Dermis blood vessel endothelial cell (primary cell): ENCODE results near the gene GCNA. TPM values are rescaled to one million over a fixed set of nuclear protein-coding genes. Genes with fewer than 3 reads are reported as not detected.
"Not testable (repeated sequence)": the region's sequence is repeated elsewhere in the genome, so short reads cannot be mapped to it uniquely, and the experiment has no call there.

Experiments
- DNase-seq: peaks from one replicate; pipeline ENCODE4 v3.0.0; 2010
- total RNA-seq: library from RNA; depleted of rRNA; stranded (reverse); fragments of >200 nt; gene quantifications from 2 replicates; pipeline ENCODE4 v1.2.3, GENCODE V29; 2014

The GCNA gene
- total RNA-seq, 1 donor from 2014 or later = 3.2 TPM

DNA sequence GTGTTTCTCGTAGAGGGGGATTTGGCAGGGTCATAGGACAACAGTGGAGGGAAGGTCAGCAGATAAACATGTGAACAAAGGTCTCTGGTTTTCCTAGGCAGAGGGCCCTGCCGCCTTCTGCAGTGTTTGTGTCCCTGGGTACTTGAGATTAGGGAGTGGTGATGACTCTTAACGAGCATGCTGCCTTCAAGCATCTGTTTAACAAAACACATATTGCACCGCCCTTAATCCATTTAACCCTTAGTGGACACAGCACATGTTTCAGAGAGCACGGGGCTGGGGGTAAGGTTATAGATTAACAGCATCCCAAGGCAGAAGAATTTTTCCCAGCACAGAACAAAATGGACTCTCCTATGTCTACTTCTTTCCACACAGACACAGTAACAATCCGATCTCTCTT lies 66.2 kb downstream of the GCNA start:
- not testable (repeated sequence) for DNase-seq

DNA sequence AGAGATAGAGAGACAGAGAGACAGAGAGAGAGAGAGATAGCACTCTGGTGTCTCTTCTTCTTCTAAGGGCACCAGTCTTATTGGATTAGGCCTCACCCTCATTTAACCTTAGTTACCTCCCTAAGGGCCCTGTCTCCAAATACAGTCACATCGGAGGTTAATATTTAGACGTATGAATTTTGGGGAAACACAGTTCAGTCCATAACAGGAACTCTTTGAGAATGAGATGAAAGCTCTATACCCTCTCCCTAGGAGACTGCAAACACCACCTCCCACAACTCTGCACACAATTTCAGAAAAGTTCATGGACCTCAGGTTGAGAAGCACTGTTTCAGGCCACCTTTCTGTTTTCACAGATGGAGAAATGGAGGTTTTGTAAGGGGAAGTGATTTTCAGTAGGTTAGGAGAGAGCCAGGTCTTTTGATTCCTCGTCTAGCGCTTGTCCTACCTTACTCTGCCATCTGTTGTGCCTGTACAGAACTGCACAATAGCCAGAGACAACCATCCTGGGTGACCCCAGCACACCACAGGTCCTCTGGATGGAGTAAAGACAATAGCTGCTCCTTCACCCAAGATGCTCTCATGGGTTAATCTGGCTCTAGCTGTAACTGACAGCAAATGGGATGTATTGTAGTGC lies 72.2 kb downstream of the GCNA start:
- DNase-seq = peak; percentile 39

DNA sequence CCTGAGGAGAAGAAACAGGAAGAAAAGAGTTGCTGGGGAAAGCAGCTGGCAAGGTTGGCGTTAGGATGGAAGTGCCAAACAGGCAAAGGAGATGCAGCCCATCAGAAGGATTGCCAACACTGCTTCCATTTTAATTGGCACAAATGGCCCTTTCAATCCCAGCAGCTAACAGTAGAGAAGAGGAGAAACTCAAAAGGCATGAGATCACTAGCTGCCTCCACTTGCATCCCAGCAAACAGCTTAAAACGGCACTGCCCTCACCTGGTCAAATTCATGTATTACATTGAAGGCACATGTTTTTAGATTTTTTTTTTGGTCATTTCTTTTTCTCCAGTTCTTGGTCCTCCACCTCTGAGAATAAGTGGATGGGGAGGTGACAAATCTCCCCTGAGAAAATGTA lies 74.2 kb downstream of the GCNA start:
- DNase-seq = peak; percentile 71

DNA sequence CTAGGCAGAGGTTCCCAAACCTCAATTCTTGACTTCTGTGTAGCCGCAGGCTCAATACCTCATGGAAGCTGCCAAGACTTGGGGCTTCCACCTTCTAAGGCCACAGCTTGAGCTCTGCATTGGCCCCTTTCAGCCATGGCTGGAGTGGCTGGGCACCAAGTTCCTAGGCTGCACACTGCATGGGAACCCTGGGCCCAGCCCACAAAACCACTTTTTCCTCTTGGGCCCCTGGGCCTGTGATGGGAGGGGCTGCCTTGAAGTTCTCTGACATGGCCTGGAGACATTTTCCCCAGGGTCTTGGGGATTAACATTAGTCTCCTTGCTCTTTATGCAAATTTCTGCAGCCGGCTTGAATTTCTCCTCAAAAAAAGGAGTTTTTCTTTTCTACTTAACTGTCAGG lies 75.1 kb downstream of the GCNA start:
- no peak for DNase-seq

DNA sequence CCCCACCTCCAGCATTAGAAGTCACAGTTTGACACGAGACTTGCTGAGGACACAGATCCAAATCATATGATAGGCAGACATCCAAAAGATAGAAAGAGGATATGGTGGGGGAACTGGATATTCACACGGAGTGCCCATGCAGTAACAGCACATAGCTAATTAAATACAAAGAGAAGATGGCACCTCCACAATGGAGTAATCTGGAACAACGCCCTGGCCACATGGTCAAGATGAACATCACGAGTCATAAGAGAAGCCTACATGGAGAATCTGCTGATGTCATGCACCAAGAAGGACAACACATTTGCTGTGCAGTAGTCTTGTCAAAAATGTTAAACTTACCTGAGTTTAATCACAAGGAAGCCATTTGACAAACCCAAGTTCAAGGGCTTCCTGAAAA lies 79.0 kb downstream of the GCNA start:
- no peak for DNase-seq

DNA sequence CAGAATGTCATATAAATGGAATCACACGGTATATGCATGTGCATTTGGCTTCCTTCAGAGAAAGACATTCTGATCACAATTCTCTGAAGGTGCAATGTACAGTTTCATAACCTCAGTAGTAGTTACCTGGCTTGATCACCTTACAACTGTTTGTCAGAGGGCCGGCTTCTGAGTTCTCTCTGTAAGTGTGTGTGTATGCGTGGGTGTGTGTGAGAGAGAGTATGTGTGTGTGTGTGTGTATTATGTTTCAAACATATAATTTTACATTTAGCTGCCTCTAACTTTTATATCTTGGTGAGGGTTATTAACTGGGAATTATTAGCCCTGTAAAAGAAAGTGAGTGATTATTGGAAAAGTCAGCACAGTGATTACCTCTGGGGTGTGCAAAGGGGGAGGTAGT lies 81.1 kb downstream of the GCNA start:
- DNase-seq = no peak

DNA sequence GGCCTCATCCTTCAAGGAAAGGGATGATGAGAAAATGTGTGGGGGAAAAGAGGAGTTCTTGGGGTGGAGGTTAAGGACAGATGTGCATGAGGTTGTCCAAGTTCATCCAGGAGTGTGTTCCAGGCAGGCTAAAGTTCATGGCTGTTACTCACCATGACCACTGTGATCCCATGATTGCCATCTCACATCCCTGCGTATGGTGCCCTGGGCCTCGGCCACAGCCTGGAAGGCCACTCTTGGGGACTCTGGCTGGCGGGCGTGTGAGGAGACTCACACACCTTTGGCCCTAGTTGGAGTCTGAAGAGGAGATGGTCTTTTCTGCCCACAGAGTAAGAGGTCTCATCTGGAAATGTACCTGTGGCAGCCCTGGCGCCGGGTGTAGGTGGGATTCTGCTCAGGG lies 81.7 kb downstream of the GCNA start:
- DNase-seq = no peak

DNA sequence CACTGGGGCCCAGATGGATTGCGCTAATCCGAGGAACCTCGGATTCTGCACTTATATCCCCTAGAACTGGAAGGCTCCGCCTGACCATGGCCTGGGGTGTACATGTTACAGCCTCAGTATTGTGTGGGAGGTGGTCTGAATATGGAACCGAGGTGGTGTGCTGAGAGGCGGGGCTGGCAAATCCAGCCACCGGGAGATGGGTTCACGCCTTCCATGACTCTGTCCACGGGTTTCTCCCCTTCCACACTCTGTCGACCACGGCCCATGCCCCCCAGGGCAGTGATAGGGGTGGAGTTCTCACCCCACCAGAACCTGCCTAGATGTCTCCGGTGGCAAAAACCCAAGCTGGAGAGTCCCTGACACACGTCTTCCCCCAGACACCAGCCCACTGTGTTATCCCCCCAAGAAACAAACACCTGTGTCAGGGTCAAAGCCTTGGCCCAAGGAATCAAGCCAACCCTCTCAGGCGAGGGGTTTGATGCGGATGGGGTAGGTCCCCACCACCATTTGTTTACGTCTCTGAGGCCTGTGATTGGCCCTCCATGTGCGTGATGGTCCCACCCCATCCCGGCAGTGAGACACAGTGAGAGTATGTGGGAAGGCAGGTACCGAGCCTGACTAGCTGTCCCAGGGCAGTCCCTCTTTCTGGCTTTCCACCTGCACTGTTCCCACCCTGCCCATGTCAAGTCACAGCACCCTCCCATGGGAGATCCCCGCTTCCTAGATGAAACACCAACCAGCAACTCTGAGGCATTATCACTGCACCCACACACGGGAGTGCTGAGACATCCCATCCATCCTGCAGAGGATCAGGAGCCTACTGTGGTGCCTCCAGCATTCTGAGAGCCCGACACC lies 82.6 kb downstream of the GCNA start:
- DNase-seq = no peak

DNA sequence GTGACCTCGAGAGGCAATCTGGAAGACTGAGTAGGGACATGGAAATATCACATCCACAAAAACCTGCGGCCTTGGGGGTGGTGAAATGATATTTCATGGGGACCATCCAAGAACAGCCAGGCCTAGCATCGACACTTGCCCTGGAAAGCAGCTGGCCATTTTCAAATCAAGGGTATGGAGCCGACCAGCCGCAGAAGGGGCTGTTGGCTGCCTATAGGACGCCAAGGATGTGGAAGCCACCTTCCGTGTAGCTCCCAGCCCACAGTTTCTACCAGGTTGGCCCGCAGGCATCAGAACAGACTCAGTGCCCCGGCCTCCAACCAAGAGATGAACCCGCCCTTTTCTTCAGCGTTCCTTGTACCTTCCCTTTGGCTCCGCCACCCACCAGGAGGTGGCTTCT lies 83.7 kb downstream of the GCNA start:
- no peak for DNase-seq

DNA sequence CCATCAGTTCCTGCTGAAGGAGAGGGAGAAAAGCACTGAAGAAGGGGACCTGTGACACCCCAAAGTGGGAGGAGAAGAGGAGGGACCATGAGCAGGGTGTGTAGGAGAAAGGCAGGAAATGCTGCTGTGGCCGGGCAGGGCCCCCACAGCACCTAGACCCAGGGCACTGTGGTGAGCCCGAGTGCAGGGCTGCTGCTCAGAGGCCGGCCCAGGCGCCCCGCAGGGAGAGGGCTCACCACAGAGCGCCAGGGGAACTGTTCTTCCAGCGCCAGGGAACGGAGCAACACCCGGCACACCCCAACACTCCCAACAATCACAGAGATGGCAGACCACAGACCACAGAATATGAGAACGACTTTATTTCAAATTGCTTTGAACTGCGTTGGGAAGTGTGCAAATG lies 84.4 kb downstream of the GCNA start:
- not testable (repeated sequence) for DNase-seq

Other genes starting within 250 kb of the GCNA start
- 45.1 and 57.9 TPM in 2 replicates for gene TAF1, start 212.1 kb upstream of the GCNA start, total RNA-seq
- gene OGT, start 45.3 kb upstream of the GCNA start, total RNA-seq = 92.8 and 149 TPM in 2 replicates
- gene CXCR3, start 40.1 kb downstream of the GCNA start, total RNA-seq = not detected in 2 replicates
- not detected in 2 replicates for gene CXorf49, start 139.8 kb downstream of the GCNA start, total RNA-seq
- gene CXorf49B, start 184.9 kb downstream of the GCNA start, total RNA-seq = not detected in 2 replicates